ENCODE data around the gene PPM1N.
"Not testable (repeated sequence)": the region's sequence is repeated elsewhere in the genome, so short reads cannot be mapped to it uniquely, and the experiment has no call there.

The PPM1N gene

DNA sequence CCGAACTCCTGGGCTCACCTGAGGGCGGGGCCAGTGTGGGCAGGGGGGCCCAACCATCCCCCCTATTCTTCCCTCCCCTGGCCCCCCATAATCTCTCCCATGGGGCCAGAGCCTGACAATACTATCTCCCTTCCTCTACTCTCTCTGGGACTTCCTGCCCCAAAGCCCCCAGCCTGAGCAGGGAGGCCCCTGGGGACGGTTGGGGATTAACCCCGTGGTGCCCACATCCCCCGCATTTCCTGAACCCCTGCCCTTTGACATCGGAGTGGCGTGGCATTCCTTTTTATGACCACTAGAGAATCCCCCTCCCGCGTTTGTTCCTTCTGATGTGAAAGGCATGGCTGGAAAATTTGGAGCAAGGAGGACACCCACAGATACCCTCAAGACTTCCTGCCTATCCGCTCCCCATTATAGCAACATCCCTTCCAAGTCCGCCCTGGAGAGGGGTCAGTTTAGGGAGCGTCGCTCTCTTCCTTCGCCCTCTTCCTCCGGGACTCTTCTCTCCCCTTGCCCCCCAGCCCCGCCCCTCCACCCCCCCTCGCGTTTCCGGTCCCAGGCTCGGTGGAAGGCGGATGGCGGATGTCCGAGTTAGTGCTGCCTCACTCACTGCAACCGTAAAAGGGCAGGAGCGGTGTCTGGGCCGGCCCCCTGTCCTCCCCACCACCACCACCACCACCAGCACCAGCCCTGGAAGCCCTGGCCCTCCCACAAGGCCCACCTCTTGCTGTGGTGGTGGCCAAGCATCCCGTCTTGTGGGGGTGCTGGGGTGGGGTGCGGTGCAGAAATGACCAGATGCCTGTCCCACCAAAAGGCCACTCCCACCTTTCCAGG lies 10.8 kb downstream of the PPM1N start:
- DNase-seq (ENCODE audit: low spot score), result no peak

DNA sequence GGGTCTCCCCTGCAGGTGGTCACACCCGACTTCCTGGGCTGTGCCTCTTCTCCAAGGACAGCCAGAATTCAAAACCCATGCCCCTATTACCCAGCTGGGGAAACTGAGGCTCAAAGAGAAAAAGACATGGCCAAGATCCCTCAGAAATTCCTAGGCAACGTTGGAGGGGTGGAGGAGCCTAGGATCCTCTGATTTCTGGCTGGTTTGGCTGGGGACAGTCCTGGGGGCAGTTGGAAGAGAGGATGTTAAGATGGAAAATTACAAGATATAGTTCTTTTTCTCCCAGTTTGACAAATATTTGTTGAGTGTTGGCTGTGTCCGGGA lies 11.4 kb downstream of the PPM1N start:
- DNase-seq (ENCODE audit: low spot score), result no peak

DNA sequence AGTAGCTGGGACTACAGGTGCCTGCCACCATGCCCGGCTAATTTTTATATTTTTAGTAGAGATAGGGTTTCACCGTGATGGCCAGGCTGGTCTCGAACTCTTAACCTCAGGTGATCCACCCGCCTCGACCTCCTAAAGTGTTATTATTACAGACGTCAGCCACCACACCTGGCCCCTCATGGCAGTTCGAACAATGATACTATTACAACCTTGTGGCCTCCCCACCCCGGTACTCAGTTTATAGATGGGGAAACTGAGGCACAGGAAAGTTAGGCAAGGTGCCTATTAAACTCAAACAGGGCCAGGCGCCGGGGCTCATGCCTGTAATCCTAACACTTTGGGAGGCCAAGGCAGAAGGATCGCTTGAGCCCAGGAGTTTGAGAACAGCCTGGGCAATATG lies 12.1 kb downstream of the PPM1N start:
- DNase-seq (ENCODE audit: low spot score), result not testable (repeated sequence)

- no peak for DNase-seq (ENCODE audit: low spot score)
Observed at GRCh38 chr19:45511074-45511473, 12.8 kb downstream of the PPM1N start.

GRCh38 chr19:45512881-45513483 lies 14.7 kb downstream of the PPM1N start:
- no peak for DNase-seq (ENCODE audit: low spot score)

GRCh38 chr19:45514376-45515051 lies 16.3 kb downstream of the PPM1N start:
- DNase-seq (ENCODE audit: low spot score), result no peak

DNA sequence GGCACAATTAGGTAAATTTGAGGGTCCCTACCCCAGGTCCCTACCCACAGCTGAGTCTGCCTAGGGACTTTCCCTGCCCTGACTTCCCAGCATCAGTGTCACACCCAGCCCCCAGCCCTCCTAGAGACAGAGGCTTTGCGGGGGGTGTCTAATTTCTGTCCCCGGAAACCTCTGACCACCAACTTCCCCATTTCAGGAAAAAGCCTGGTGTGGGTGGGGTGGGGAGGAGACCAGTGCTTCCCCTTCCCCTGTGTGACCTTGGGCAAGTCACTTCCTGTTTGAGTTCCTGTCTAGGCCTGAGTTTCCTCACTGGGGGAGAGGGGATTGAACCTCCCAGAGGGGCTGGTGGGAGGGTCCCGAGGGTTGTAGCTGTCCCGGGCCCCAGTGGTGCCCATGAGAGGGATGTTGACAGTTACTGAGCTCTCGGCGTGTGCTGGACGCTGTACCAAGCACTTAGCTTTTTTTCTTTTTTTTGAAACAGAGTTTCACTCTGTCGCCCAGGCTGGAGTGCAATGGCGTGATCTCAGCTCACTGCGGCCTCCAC lies 16.9 kb downstream of the PPM1N start:
- no peak for DNase-seq (ENCODE audit: low spot score)

- DNase-seq (ENCODE audit: low spot score), result no peak
Observed at GRCh38 chr19:45515807-45516401, 17.7 kb downstream of the PPM1N start.

GRCh38 chr19:45517238-45517637 lies 19.0 kb downstream of the PPM1N start:
- no peak for DNase-seq (ENCODE audit: low spot score)

GRCh38 chr19:45517641-45518468 lies 19.6 kb downstream of the PPM1N start:
- DNase-seq (ENCODE audit: low spot score), result no peak

DNA sequence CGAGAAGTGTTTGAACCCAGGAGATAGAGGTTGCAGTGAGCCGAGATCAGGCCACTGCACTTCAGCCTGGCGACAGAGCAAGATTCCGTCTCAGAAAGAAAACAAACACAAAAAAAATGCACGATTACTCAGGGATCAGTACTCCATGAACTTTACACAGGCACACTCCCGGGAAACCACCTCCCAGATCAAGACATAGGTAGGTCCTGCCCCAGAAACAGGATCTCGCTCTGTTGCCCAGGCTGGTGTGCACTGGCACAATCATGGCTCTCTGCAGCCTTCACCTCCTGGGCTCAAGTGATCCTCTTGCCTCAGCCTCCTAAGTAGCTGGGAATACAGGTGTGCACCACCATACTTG lies 20.2 kb downstream of the PPM1N start:
- DNase-seq (ENCODE audit: low spot score), result no peak

DNA sequence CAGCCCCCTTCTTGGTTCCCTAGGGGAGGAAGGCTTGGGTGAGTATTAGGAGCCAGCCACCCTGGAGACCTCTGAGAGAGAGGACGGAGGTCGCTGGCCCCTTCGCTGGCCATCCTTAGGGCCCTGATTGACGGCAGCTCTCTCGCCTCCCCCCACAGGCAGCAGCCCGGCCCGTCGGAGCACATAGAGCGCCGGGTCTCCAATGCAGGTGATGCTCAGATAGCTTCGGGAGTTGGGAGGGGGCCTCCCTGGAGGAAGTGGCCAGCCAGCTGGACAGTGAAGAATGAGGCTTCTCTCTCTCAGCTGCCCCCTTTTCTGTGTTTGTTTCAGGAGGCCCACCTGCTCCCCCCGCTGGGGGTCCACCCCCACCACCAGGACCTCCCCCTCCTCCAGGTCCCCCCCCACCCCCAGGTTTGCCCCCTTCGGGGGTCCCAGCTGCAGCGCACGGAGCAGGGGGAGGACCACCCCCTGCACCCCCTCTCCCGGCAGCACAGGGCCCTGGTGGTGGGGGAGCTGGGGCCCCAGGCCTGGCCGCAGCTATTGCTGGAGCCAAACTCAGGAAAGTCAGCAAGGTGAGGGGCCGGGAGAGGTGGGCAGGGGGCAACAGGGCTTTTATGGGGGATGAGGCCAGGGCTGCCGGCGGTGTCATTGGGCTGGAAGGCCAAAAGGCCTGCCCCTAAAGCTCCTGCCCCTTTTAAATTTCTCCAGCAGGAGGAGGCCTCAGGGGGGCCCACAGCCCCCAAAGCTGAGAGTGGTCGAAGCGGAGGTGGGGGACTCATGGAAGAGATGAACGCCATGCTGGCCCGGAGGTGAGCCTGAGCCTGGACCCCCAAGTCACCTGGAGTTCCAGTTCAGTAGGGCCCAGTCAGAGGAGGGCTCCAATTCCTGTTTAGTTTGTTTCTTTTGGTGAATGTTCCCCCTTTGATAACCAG lies 24.0 kb downstream of the PPM1N start:
- DNase-seq (ENCODE audit: low spot score), result no peak

GRCh38 chr19:45523642-45524256 lies 25.5 kb downstream of the PPM1N start:
- DNase-seq (ENCODE audit: low spot score), result peak; percentile 89

GRCh38 chr19:45524575-45525129 lies 26.4 kb downstream of the PPM1N start:
- no peak for DNase-seq (ENCODE audit: low spot score)

GRCh38 chr19:45526143-45526542 lies 27.9 kb downstream of the PPM1N start:
- DNase-seq (ENCODE audit: low spot score), result no peak

DNA sequence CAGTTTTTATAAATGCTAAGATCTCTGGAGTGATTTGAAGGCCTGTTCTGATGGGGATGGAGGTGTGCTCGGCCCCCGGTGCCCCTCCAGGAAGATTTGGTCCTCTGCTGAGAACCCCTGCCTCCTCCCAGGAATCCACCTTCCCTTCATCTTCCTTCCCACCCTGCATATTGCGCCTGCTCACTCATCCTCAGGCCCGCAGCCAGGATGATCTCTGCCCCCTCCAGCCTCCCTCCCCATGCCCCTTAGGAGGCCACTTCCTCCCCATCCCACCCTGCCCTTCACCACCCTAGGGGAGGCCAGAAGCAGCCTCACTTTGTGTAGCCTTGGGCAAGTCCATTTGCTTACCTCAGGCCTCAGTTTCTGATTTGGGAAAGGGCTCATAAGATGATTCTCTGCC lies 28.7 kb downstream of the PPM1N start:
- no peak for DNase-seq (ENCODE audit: low spot score)

GRCh38 chr19:45527731-45528130 lies 29.5 kb downstream of the PPM1N start:
- no peak for DNase-seq (ENCODE audit: low spot score)

GRCh38 chr19:45528149-45528743 lies 30.0 kb downstream of the PPM1N start:
- no peak for DNase-seq (ENCODE audit: low spot score)

- DNase-seq (ENCODE audit: low spot score), result no peak
Observed at GRCh38 chr19:45528744-45529419, 30.6 kb downstream of the PPM1N start.

All from hematopoietic multipotent progenitor cell treated with erythropoietin and hydrocortisone succinate and interleukin-3 and kit ligand, for 15 days (in vitro differentiated cells).